Fibroblast of the aortic adventitia (primary cell): Measurements from ENCODE around the gene LIFR. TPM values are rescaled to one million over a fixed set of nuclear protein-coding genes. Genes with fewer than 3 reads are reported as not detected.

Source experiments
- DNase-seq: peaks from one replicate; pipeline ENCODE4 v3.0.0-alpha.2; 2010; ENCODE audit warnings: low read depth
- H3K4me3 ChIP-seq: 2 replicates; pipeline ENCODE4 v1.5.1; 2011; ENCODE audit warnings: low read depth, mild to moderate bottlenecking, control low read depth, low read length, moderate library complexity
- total RNA-seq: library from RNA; depleted of rRNA; stranded (reverse); fragments of >200 nt; gene quantifications from 2 replicates; pipeline ENCODE4 v1.2.3, GENCODE V29; 2012; ENCODE audit warnings: low replicate concordance
- TF ChIP-seq, protein P1 (sequence below): IDR thresholded peaks from 2 replicates; pipeline ENCODE4 v1.5.1; 2011; ENCODE audit warnings: mild to moderate bottlenecking, low read length, control low read depth, inconsistent platforms; ENCODE audit not compliant: insufficient read depth

Gene LIFR
- total RNA-seq, 1 donor: 45.0 TPM

DNA sequence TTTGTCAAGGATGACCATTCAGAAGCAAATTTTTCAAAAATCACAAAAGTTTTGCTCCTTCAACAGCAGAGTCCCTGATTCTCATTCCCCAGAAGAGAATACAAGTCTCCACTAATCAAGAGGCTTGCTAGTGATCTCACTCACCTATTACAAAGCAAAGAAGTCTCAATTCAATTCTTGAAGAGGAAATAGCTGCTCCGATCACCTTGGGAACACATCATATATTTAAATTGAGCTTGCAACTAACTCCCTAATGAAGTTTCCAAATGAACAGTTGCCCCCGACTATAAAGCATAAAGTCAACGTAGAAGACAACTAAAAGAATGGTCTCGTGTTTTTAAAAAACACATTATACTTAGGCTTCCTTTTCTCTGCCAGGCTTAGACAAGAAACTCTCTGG lies 1.6 kb downstream of the LIFR start:
- peak overlapping the region; percentile 76 for H3K4me3 ChIP-seq
- DNase-seq: no peak
- TF ChIP-seq, protein P1, sequence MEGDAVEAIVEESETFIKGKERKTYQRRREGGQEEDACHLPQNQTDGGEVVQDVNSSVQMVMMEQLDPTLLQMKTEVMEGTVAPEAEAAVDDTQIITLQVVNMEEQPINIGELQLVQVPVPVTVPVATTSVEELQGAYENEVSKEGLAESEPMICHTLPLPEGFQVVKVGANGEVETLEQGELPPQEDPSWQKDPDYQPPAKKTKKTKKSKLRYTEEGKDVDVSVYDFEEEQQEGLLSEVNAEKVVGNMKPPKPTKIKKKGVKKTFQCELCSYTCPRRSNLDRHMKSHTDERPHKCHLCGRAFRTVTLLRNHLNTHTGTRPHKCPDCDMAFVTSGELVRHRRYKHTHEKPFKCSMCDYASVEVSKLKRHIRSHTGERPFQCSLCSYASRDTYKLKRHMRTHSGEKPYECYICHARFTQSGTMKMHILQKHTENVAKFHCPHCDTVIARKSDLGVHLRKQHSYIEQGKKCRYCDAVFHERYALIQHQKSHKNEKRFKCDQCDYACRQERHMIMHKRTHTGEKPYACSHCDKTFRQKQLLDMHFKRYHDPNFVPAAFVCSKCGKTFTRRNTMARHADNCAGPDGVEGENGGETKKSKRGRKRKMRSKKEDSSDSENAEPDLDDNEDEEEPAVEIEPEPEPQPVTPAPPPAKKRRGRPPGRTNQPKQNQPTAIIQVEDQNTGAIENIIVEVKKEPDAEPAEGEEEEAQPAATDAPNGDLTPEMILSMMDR: no peak

DNA sequence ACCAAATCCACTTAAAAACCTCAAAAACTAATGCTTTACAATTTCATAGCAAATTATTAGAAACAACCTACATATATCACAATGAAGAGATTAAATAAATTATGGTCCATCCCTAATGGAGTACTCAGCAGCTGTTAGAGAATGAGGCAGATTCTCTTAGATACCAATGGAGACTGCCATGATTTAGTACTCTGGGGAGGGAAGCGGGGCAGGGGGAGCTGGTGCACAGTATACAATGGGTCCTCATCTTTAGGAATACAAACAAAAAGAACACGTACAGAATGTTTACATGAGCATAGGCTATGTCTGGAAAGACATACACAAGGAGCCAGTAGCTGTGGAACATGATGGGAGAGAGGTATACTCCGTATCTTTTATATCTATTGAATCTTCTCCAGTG lies 2.0 kb downstream of the LIFR start:
- H3K4me3 ChIP-seq: no peak overlapping the region
- TF ChIP-seq, protein P1: no peak
- DNase-seq: no peak

DNA sequence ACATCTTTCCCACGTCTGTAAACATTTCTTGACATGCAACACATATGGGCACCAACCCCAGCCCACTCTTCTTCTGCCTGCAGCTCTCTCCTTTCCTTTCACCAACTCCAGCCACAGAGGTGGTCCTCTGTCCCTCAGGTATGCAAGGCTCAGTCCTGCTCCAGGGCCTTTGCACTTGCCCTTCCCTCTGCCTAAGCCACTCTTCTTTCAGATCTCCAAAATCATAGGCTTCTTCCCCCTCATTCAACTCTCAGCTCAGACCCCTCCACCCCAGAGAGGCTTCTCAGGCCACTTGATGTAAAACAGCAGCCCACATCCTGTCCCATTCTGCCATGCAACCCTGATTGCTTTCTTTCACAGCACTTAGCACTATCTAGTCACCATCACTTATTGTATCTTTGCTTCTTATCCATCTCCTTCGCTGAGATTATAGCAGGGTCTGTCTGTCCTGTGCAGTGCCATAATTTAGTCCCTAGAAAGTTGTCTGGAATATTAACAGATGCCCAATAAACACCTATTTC lies 3.4 kb downstream of the LIFR start:
- no peak overlapping the region for H3K4me3 ChIP-seq
- no peak for DNase-seq
- TF ChIP-seq, protein P1: no peak

DNA sequence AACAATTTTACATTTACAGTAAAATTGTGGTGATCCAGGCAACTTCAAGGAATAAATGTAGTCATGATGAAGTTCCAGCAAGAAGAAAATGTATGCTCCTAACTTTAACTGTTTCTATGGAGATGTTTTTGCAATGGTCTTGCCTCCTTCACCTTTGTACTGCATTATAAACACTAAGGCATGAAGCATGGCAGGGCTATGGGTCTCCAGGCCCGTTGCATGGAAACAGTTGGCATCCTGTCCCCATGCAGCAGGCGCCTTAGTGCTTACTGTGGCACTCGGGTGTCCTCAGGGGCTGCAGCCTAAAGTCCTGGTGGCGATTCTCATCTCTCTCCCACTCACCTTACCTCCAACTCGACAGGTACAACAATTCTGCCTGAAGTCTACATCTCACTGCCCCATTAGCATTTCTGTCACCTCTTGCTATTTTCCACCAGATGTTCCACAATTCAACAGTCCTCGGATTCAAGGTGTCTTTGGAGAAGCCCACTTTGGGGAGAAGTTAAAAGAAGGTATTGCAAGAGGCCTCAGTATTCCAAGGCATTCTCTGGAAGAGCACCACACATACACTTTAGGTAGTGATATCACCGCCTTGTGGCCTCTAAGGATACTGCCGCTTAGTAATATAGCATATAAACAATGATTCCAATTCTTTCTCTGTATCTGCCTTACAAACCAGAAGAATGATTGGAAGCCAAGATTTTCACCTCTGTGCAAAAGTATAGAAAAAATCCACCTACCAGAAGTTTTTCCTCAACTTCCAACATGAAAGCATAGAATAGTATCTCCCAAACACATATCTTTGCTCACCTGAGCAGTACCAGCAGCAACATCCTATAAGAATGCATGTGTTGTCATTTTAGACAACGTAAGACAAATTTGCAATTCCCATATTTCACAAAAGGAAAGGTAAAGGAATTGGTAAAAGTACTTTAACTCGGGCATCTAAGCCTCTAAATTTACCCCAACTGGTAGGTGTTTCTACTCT lies 5.1 kb downstream of the LIFR start:
- no peak overlapping the region for H3K4me3 ChIP-seq
- peak; percentile 76 for DNase-seq
- TF ChIP-seq, protein P1: peak; percentile 83

DNA sequence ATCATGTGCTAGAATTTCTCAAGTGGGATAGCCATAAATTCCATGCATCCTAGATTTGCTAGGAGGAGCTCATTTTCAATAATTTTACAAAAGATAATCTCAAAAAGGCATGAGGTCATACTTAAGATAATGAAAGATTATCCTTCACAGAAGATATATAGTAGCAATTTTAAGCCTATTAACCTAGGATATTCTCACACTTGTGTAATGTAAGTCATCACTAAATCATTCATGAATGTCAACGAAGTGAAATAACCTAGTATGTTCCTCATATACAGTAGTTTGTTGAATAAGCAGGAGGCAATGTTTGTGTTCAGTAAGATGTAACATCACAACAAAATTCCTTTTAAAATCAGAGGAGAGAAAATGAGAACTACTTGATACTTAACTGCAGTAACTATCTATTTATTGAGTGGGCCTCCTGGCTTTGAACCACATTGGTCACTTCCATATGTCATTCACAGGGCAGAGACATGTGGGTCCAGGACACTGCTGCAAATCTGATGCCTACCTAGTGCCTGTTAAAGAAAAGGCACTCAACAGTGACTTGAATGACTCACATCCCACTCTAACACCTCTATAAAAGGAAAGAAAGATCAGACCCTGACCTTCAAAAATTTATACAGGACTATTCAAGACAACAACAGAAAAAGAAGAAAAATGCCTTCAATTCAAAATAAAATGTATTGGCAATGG lies 8.2 kb downstream of the LIFR start:
- H3K4me3 ChIP-seq: no peak overlapping the region
- no peak for DNase-seq
- TF ChIP-seq, protein P1: no peak

DNA sequence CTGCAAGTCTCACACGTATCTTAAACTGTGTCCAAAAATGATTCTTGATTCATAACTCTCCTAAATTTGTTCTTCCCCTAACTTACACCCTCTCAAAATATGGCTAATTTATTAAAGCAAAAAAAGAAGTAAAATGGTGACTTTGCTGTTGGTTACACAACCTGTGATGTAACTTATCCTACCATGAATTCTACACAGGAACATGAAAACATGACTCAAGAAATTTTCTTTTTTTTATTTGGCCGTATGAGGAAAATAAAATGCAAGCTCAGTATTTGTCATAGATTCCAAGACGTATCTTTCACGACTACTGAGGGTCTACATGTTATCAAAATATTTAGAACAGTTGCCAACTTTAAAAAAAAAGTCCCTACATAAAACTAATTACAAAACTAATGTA lies 9.2 kb downstream of the LIFR start:
- DNase-seq: peak; percentile 47
- no peak overlapping the region for H3K4me3 ChIP-seq
- TF ChIP-seq, protein P1: no peak
